IPS-20b (cell line): ENCODE results near the gene E2F2.
"Not testable (repeated sequence)": the region's sequence is repeated elsewhere in the genome, so short reads cannot be mapped to it uniquely, and the experiment has no call there.

ENCODE experiments used
- H3K27ac ChIP-seq: one replicate; pipeline ENCODE4 v1.5.1; 2013; ENCODE audit warnings: low read length
- H3K27me3 ChIP-seq: 2 replicates; pipeline ENCODE4 v1.6.1; 2013; ENCODE audit warnings: mild to moderate bottlenecking, low read length, inconsistent platforms; ENCODE audit not compliant: insufficient read depth
- H3K36me3 ChIP-seq: 2 replicates; pipeline ENCODE4 v1.6.1; 2013; ENCODE audit warnings: low read depth, mild to moderate bottlenecking, inconsistent platforms, low read length, moderate library complexity; ENCODE audit not compliant: insufficient read depth
- H3K4me1 ChIP-seq: 2 replicates; pipeline ENCODE4 v1.6.1; 2013; ENCODE audit warnings: mild to moderate bottlenecking, control low read depth, inconsistent platforms, low read length, moderate library complexity; ENCODE audit not compliant: insufficient read depth
- H3K4me3 ChIP-seq: 2 replicates; pipeline ENCODE4 v1.5.1; 2013; ENCODE audit warnings: mild to moderate bottlenecking, low read length, inconsistent platforms
- H3K9ac ChIP-seq: 2 replicates; pipeline ENCODE4 v1.6.1; 2013; ENCODE audit warnings: low read depth, mild to moderate bottlenecking, inconsistent platforms, low read length, moderate library complexity
- H3K9me3 ChIP-seq: 2 replicates; pipeline ENCODE4 v1.6.1; 2013; ENCODE audit warnings: mild to moderate bottlenecking, low read depth, low read length, inconsistent platforms; ENCODE audit not compliant: insufficient read depth

The E2F2 gene

DNA sequence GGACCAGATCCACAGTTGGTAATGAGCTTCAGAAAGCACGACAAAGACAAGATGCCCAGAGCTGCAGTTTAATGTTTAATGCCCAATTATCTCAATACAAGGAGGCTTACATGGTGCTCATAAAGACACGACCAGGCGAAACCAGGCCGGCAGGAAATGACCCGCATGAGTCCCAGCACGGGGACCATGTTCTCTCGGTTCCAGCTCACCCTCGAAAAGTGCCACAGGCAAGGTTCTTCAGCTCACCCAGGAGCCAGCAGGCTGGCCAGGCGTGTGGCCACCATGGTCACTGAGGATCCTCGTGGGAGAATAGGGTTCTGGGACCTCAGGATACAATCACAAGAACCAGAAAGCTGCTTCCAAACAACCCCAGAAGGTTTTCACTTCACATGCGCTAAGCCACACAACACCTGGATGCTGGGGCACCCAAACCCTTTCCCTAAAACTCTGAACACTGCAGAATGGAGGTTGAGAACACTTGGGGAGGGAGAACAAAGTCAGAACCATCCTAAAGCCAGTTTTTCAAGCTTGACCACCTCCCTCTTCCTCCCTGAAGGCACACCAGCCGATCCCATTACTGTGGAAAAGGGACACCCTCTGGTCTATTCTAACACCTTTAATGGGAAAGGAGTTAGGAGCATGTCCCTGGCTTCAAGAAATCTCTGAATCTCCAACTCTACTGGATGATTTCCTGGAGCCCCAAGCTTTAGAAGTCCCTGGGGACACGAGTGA lies 24.5 kb downstream of the E2F2 start:
- no peak overlapping the region for H3K9ac ChIP-seq
- no peak overlapping the region for H3K4me3 ChIP-seq
- no peak overlapping the region for H3K27ac ChIP-seq
- H3K36me3 ChIP-seq, result 0 out of 2 replicates have a peak, but pooled peaks cover 4% of the 10 kb centered on the region
- no peaks in the 10 kb centered on the region for H3K4me1 ChIP-seq
- no peaks in the 10 kb centered on the region for H3K9me3 ChIP-seq
- H3K27me3 ChIP-seq, result no peaks in the 10 kb centered on the region

DNA sequence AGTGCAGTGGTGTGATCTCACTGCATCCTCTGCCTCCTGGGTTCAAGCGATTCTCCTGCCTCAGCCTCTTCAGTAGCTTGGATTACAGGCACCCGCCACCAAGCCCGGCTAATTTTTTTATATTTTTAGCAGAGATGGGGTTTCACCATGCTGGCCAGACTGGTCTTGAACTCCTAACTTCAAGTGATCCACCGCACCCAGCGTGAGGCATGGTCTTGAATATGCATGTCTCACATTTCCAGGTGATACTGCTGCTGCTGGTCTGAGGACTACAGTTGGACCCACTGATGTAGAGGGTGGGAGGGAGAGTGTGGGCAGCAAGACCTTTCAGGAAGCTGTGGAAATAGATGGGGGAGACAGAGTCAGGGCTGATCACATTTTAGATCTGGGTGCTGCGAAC lies 25.2 kb downstream of the E2F2 start:
- no peak overlapping the region for H3K4me3 ChIP-seq
- no peaks in the 10 kb centered on the region for H3K4me1 ChIP-seq
- no peaks in the 10 kb centered on the region for H3K27me3 ChIP-seq
- H3K27ac ChIP-seq, result no peak overlapping the region
- 0 out of 2 replicates have a peak, but pooled peaks cover under 1% of the 10 kb centered on the region for H3K36me3 ChIP-seq
- H3K9ac ChIP-seq, result no peak overlapping the region
- no peaks in the 10 kb centered on the region for H3K9me3 ChIP-seq

DNA sequence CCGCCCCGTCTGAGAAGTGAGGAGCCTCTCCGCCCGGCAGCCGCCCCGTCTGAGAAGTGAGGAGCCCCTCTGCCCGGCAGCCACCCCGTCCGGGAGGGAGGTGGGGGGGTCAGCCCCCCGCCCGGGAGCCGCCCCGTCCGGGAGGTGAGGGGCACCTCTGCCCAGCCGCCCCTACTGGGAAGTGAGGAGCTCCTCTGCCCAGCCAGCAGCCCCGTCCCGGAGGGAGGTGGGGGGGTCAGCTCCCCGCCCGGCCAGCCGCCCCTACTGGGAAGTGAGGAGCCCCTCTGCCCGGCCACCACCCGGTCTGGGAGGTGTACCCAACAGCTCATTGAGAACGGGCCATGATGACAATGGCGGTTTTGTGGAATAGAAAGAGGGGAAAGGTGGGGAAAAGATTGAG lies 26.9 kb downstream of the E2F2 start:
- H3K36me3 ChIP-seq, H3K9me3 ChIP-seq, H3K4me1 ChIP-seq, H3K4me3 ChIP-seq, H3K27me3 ChIP-seq, H3K27ac ChIP-seq, H3K9ac ChIP-seq: not testable (repeated sequence)

DNA sequence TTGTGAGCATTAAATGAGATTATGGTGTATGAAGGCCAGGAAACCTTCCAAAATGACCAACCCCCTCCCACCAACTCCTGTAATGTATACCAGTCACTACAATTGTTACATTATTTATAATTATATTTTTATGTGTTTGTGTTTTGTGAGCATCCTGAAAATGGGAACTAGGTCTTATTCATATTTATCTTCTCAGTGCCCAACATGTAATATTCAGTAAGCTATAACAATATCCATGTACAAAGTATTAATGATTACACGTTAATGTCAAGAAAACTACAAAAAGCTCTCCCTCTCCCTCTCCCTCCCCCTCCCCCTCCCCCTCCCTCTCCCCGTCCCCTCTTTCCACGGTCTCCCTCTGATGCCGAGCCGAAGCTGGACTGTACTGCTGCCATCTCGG lies 28.1 kb downstream of the E2F2 start:
- Histone ChIP-seq H3K4me3 (no peak overlapping the region), H3K27ac (no peak overlapping the region), H3K27me3 (no peaks in the 10 kb centered on the region), H3K9me3 (no peaks in the 10 kb centered on the region), H3K4me1 (no peaks in the 10 kb centered on the region), H3K36me3 (no peaks in the 10 kb centered on the region), H3K9ac (no peak overlapping the region)

DNA sequence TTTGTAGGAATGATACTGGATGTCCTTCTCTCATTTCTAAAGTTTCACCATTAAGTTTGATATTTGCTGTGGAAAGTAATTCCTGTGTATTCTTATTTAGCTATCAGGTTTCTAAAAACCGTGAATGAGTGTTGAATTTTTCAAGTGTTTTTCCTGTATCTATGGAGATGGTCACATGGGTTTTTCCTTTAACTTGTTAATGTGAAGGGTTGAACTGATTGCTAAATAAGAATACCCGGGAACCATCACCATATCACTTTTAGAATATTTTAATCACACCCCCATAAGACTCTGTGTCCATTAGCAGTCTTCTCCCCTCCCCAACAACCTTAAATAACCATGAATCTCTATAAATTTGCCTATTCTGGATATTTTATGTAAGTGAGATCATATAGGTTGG lies 30.6 kb downstream of the E2F2 start:
- no peaks in the 10 kb centered on the region for H3K9me3 ChIP-seq
- no peaks in the 10 kb centered on the region for H3K27me3 ChIP-seq
- H3K9ac ChIP-seq, result no peak overlapping the region
- H3K36me3 ChIP-seq, result no peaks in the 10 kb centered on the region
- no peaks in the 10 kb centered on the region for H3K4me1 ChIP-seq
- no peak overlapping the region for H3K27ac ChIP-seq
- H3K4me3 ChIP-seq, result no peak overlapping the region

DNA sequence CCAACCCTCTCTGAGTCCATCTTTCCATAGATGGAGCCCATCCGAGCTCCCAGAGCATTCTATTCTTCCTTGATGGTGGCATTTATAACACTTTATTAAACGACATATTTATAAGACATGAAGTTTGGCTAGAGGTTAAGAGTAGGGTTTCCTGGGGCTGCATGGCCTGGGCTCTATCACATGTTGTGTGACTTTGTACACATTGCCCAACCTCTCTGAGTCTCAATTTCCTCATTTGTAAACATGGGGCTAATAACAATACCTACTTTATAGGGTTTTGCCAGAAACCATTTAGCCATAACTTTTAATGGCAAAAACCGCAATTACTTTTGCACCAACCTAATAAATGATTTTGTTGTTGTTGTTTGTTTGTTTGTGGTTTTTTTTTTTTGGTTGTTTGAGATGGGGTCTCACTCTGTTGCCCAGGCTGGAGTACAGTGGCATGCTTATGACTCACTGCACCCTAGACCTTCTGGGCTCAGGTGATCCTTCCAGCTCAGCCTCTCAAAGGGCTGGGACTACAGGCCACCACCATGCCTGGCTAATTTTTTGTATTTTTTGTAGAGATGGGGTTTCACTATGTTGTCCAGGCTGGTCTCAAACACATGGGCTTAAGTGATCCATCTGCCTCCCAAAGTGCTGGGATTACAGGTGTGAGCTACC lies 33.1 kb downstream of the E2F2 start:
- H3K27ac ChIP-seq, result no peak overlapping the region
- H3K9ac ChIP-seq, result no peak overlapping the region
- no peaks in the 10 kb centered on the region for H3K36me3 ChIP-seq
- H3K27me3 ChIP-seq, result no peaks in the 10 kb centered on the region
- no peaks in the 10 kb centered on the region for H3K9me3 ChIP-seq
- no peak overlapping the region for H3K4me3 ChIP-seq
- no peaks in the 10 kb centered on the region for H3K4me1 ChIP-seq

DNA sequence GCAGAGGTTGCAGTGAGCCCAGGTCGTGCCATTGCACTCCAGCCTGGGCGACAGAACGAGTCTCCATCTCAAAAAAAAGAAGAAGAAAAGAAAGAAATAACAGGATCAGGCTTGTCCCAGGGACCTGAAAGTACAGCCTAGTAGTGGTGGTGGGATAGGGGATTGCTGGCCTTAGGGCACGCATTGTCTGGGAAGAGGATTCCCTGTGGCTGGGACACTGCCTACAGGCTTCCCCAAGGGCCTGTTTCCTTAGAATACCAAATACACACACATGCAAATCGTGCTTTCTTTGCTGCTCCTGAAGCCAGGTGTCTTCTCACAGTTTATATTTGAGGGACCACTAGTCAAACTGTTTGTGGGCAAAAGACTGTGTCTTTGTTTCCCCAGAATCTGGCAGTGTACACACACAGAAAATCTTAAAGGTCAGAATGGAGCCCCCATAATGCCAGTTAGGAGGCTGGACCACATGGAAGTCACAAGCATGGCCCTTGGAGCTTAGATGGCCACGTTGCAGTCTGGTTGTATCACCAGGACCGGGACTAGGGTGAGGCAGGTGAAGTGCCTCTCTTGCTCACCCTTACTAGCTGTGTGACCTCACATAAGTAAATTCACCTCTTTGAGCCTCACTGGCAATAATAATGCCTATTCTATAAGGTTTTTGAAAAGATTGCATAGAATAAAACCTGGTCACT lies 34.4 kb downstream of the E2F2 start:
- Histone ChIP-seq H3K4me1 (no peaks in the 10 kb centered on the region), H3K27ac (no peak overlapping the region), H3K9me3 (no peaks in the 10 kb centered on the region), H3K36me3 (no peaks in the 10 kb centered on the region), H3K9ac (no peak overlapping the region), H3K27me3 (no peaks in the 10 kb centered on the region), H3K4me3 (no peak overlapping the region)

DNA sequence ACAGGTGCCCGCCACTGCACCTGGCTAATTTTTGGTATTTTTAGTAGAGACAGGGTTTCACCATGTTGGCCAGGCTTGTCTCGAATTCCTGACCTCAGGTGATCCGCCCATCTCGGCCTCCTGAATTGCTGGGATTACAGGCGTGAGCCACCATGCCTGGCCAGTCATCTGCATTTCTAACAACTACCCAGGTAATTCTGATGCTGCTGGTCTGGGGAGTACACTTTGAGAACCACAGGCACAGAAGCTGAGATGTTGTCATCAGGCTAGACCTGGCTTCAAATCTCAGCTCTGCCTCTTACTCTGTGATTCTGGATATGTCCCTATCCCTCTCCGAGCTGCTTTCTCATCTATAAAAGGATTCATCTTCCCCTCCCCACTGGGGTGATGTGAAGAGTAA lies 36.2 kb downstream of the E2F2 start:
- H3K4me3 ChIP-seq, H3K36me3 ChIP-seq, H3K4me1 ChIP-seq, H3K9me3 ChIP-seq, H3K9ac ChIP-seq, H3K27me3 ChIP-seq, H3K27ac ChIP-seq: not testable (repeated sequence)

DNA sequence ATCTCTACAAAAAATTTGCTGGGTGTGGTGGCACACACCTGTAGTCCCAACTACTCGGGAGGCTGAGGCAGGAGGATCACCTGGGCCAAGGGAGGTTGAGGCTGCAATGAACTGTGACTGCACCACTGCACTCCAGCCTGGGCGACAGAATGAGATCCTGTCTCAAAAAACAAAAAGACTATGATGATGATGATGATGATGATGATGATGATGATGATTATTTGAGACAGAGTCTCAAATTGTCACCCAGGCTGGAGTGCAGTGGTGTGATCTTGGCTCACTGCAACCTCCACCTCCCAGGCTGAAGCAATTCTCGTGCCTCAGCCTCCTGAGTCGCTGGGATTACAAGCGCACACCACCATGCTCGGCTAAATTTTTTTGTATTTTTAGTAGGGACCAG lies 38.3 kb downstream of the E2F2 start:
- not testable (repeated sequence) for H3K9ac ChIP-seq, H3K27me3 ChIP-seq, H3K9me3 ChIP-seq, H3K4me3 ChIP-seq, H3K4me1 ChIP-seq, H3K27ac ChIP-seq, H3K36me3 ChIP-seq

DNA sequence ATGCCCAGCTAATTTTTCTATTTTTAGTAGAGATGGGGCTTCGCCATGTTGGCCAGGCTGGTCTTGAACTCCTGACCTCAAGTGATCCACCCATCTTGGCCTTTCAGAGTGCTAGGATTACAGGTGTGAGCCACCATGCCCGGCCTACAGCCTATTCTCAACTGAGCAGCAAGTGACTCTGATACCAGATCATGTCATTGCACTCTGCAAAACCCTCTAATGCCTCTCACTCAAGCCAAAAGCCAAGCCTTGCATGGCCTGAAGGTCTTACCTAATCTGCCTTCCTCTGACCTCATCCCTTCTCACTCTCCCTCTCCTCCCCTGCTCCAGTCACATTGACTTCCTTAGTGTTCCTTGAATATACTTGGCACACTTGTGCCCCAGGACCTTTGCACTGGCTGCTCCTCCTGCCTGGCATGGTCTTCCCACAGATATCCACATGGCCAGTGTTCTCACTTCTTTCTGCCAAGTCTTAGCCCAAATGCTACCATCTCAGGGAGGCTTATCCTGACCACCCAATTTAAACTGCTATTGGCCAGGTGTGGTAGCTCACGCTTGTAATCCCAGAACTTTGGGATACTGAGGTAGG lies 38.8 kb downstream of the E2F2 start:
- Histone ChIP-seq H3K27me3 (no peaks in the 10 kb centered on the region), H3K9ac (no peak overlapping the region), H3K9me3 (no peaks in the 10 kb centered on the region), H3K36me3 (no peaks in the 10 kb centered on the region), H3K4me3 (no peak overlapping the region), H3K27ac (no peak overlapping the region), H3K4me1 (no peaks in the 10 kb centered on the region)

DNA sequence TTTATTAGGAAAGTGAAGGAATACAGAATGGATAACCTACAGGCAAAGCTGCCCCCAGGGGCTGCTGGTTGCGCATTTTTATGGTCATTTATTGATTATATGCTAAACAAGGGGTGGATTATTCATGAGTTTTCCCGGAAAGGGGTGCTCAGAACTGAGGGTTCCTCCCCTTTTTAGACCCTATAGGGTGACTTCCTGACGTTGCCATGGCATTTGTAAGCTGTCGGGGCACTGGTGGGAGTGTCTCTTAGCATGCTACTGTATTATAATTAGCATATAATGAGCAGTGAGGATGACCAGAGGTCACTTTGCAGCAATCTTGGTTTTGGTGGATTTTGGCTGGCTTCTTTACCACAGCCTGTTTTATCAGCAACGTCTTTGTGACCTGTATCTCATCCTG lies 41.2 kb downstream of the E2F2 start:
- no peak overlapping the region for H3K27ac ChIP-seq
- no peak overlapping the region for H3K4me3 ChIP-seq
- H3K36me3 ChIP-seq, result no peaks in the 10 kb centered on the region
- H3K9me3 ChIP-seq, result no peaks in the 10 kb centered on the region
- H3K4me1 ChIP-seq, result peaks cover 5% of the 10 kb centered on the region; the same call in 1 of the 2 replicates
- no peak overlapping the region for H3K9ac ChIP-seq
- H3K27me3 ChIP-seq, result peaks cover 16% of the 10 kb centered on the region

DNA sequence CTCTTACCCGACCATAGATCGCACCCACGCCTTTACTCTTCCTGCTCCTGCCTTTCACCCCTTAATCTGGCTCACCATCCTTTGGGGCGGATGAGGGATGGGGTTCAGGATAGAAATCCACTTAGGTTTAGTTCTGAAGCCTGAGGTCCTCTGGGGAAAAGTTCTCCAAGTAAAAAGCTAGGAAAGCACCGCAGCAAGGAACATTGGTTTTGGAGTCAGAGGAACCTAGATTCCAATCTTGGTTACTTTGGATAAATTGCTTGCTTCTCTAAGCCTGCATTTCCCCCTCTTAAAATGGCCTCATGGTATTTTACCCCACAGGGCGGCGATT lies 46.1 kb downstream of the E2F2 start:
- H3K9me3 ChIP-seq, result no peaks in the 10 kb centered on the region
- no peaks in the 10 kb centered on the region for H3K36me3 ChIP-seq
- peaks cover 14% of the 10 kb centered on the region; the same call in 1 of the 2 replicates for H3K4me1 ChIP-seq
- H3K27me3 ChIP-seq, result peaks cover 29% of the 10 kb centered on the region
- peak overlapping the region; percentile 33; the same call in 1 of the 2 replicates for H3K9ac ChIP-seq
- no peak overlapping the region for H3K27ac ChIP-seq
- peak overlapping the region; percentile 79 for H3K4me3 ChIP-seq
